GM12878 (cell line): ENCODE results near the gene MDC1. TPM values are rescaled to one million over a fixed set of nuclear protein-coding genes. Genes with fewer than 3 reads are reported as not detected.

ENCODE experiments used
- ATAC-seq: fragments of 200-7000 bp; cut with Tn5 transposase; 3 replicates; pipeline ENCODE4 v1.9.1; 2020; ENCODE audit warnings: mild to moderate bottlenecking, moderate library complexity
- BruUV-seq: library from RNA; stranded (reverse); fragments of 400-500 nt; replicated peaks from 2 replicates; lab custom pipeline; 2021; lab: Mats Ljungman, UMichigan
- CTCF ChIA-PET: fragments of 300-600 bp; sonication (Branson Sonifier 250); formaldehyde crosslinking; extraction: SDS; loops from one replicate; lab custom pipeline; 2021; ENCODE audit warnings: inconsistent platforms; lab: Yijun Ruan, JAX
- POLR2A ChIA-PET: fragments of 350-600 bp; formaldehyde crosslinking; extraction: SDS; loops from one replicate; lab custom pipeline; 2021; ENCODE audit warnings: inconsistent platforms; lab: Charles Lee
- RAD21 ChIA-PET: fragments of 300-600 bp; sonication (Branson Sonifier 250); formaldehyde crosslinking; loops from one replicate; lab custom pipeline; 2023; ENCODE audit warnings: antibody characterized with exemption; ENCODE audit not compliant: unreplicated experiment; lab: Charles Lee
- SMC1A ChIA-PET: fragments of 300-600 bp; sonication (Branson Sonifier 250); formaldehyde crosslinking; loops from one replicate; lab custom pipeline; 2023; ENCODE audit not compliant: unreplicated experiment, uncharacterized antibody; lab: Charles Lee
- DNase-seq: peaks from one replicate; pipeline ENCODE4 v3.0.0-alpha.2; 2011; ENCODE audit warnings: low read depth, low spot score
- FAIRE-seq: peaks from 3 replicates; lab custom pipeline; 2011; peaks lifted over from hg19 to GRCh38; lab: Jason Lieb, UNC
- H2AFZ ChIP-seq: 2 replicates; pipeline ENCODE4 v1.6.0; 2011; ENCODE audit warnings: low read depth, low read length, control low read depth; ENCODE audit not compliant: control insufficient read depth
- H3K27ac ChIP-seq: 2 replicates; pipeline ENCODE4 v1.5.1; 2011; ENCODE audit warnings: control low read depth; ENCODE audit not compliant: control insufficient read depth, insufficient read depth
- H3K27me3 ChIP-seq, 2 experiments: replicated peaks in 1 of 2; 2 replicates each; pipeline versions ENCODE4 v1.6.0 to v1.6.1; 2011; ENCODE audit warnings: low read length in 1 of 2; ENCODE audit not compliant: control insufficient read depth in 2 of 2, insufficient read depth in 2 of 2
- H3K36me3 ChIP-seq, 2 experiments: 2 replicates each; pipeline ENCODE4 v1.5.1; 2011; ENCODE audit warnings: low read length in 1 of 2; ENCODE audit not compliant: control insufficient read depth in 2 of 2, insufficient read depth in 2 of 2
- H3K4me1 ChIP-seq: 2 replicates; pipeline ENCODE4 v1.6.1; 2011; ENCODE audit warnings: mild to moderate bottlenecking, low read length, moderate library complexity, mixed read lengths; ENCODE audit not compliant: control insufficient read depth, insufficient read depth
- H3K4me2 ChIP-seq: 2 replicates; pipeline ENCODE4 v1.6.0; 2011; ENCODE audit warnings: control low read depth; ENCODE audit not compliant: control insufficient read depth, insufficient read depth
- H3K4me3 ChIP-seq: fragments of 200-600 bp; sonication (generic); 2 replicates; pipeline ENCODE4 v1.5.1; 2016
- H3K79me2 ChIP-seq: 2 replicates; pipeline ENCODE4 v1.6.0; 2011; ENCODE audit warnings: low read length; ENCODE audit not compliant: control insufficient read depth, insufficient read depth
- H3K9ac ChIP-seq: 2 replicates; pipeline ENCODE4 v1.8.0; 2011; ENCODE audit warnings: low read length, control low read depth, mixed read lengths; ENCODE audit not compliant: control insufficient read depth, insufficient read depth
- H3K9me3 ChIP-seq: replicated peaks from 3 replicates; pipeline ENCODE4 v1.5.1; 2011; ENCODE audit warnings: mild to moderate bottlenecking, low read length; ENCODE audit not compliant: control insufficient read depth, insufficient read depth
- H4K20me1 ChIP-seq: 2 replicates; pipeline ENCODE4 v1.6.0; 2011; ENCODE audit not compliant: control insufficient read depth, insufficient read depth
- BCL11A ChIP-seq: IDR thresholded peaks from 2 replicates; pipeline ENCODE4 v1.6.1; 2011; ENCODE audit warnings: low read depth, low read length
- NFIC ChIP-seq: IDR thresholded peaks from 2 replicates; pipeline ENCODE4 v1.6.1; 2012; ENCODE audit warnings: low read depth, mild to moderate bottlenecking, inconsistent platforms, low read length, moderate library complexity
- POLR2AphosphoS5 ChIP-seq: IDR thresholded peaks from 2 replicates; pipeline ENCODE4 v1.6.1; 2011; ENCODE audit warnings: mild to moderate bottlenecking, low read length, inconsistent platforms
- SIX5 ChIP-seq: IDR thresholded peaks from 2 replicates; pipeline ENCODE4 v1.6.1; 2011; ENCODE audit warnings: mild to moderate bottlenecking, low read depth, low read length, moderate library complexity; ENCODE audit not compliant: severe bottlenecking
- SMC3 ChIP-seq: IDR thresholded peaks from 2 replicates; pipeline ENCODE4 v1.6.1; 2011; ENCODE audit warnings: low read length, improper control_type of control experiment, borderline replicate concordance
- TBL1XR1 ChIP-seq: IDR thresholded peaks from 2 replicates; pipeline ENCODE4 v1.6.1; 2012; ENCODE audit warnings: low read depth, low read length, improper control_type of control experiment
- TCF12 ChIP-seq: IDR thresholded peaks from 2 replicates; pipeline ENCODE4 v1.6.1; 2011; ENCODE audit warnings: low read depth, mild to moderate bottlenecking, low read length
- WGBS: methylation state at CpG from one replicate; pipeline ENCODE4 v1.1.6; 2016; ENCODE audit warnings: low lambda C conversion rate; ENCODE audit not compliant: insufficient replicate concordance, insufficient coverage; ENCODE audit errors: missing lambda C conversion rate; 5-methylcytosine and 5-hydroxymethylcytosine counted together
- in situ Hi-C: fragments of 300-500 bp; cut with MboI; formaldehyde crosslinking; loops from 9 replicates; pipeline ENCODE4 v1.14.3; 2018; ENCODE audit warnings: mixed read lengths
- intact Hi-C: fragments of 100-400 bp; cut with micrococcal nuclease; formaldehyde crosslinking; loops from one replicate; pipeline ENCODE4 v1.14.2; 2022; ENCODE audit not compliant: unreplicated experiment
- polyA plus RNA-seq, 11 experiments: library from polyadenylated mRNA; depleted of rRNA in 4 of 11; unstranded in 6 of 11; stranded (reverse) in 5 of 11; fragments of >200 nt; fragmentation: Nextera tagmentation in 4 of 11; fragmentation: Illumina TruSeq in 1 of 11; extraction: Ambion mirVana in 4 of 11; extraction: Trizol in 1 of 11; gene quantifications; 1 replicate in 1 of 11; 2 replicates in 10 of 11; pipeline versions ENCODE4 v1.2.1 to v1.2.3, GENCODE V29; 2011 to 2016; ENCODE audit warnings: inconsistent platforms in 2 of 11, missing spikeins in 2 of 11, low read depth in 1 of 11
- total RNA-seq, 4 experiments: library from RNA; depleted of rRNA in 3 of 4; stranded (reverse); fragments of >200 nt in 3 of 4; fragmentation: Illumina TruSeq in 1 of 4; extraction: Trizol in 1 of 4; gene quantifications; 2 replicates each; pipeline versions ENCODE4 v1.2.1 to v1.2.3, GENCODE V29; 2013 to 2021
- TF ChIP-seq, protein P1 (sequence below): fragments of 450-650 bp; IDR thresholded peaks from 2 replicates; pipeline ENCODE4 v1.6.1; 2016; ENCODE audit warnings: mild to moderate bottlenecking, moderate library complexity, borderline replicate concordance

MDC1 gene
- total and polyA plus RNA-seq, 10 of the 15 experiments (the other 5 are each of a cell fraction or from before 2014, with no cell fraction given) = 5.1 to 62.5 (median 22.4) TPM

DNA sequence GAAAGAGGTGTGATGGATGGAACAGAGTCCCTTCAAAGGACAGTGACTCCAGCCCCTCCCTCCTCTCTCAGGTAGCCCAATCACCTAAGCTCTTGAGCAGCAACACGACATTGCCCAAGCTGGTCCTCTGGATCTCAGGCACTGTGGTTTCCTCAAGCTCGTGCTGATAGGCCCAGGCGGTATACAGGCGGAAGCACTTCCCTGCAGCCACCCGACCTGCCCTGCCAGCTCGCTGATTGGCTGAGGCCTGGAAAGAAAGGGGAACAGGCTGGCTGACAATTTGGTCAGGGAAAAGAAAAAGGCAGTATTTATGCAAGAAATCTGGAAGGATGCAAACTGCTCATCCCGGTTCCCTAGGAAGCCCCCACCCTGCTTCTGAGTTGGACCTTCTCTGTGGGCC is 60.6 kb downstream of the MDC1 start (continued):
- no peak for TF ChIP-seq SIX5
- TF ChIP-seq SMC3 = no peak
- TF ChIP-seq POLR2AphosphoS5 = no peak
- TF ChIP-seq TCF12 = no peak
- no peak for TF ChIP-seq TBL1XR1

DNA sequence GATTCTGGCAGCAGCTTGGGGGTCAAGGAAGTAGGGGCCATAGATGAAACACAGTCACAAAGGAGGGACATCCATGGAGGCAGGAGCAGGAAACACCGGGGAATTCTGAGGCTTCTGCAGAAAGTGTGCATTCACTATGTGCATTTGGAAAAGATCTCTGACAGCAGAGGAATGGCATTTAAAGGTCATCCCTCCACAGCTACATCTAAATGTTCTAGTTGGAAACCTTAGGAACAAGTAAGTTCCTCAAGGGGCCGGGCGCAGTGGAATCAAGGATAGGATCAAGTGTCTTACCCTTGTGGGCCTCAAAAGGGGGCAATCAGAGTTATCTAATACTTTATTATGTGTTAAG is 61.4 kb downstream of the MDC1 start:
- Histone ChIP-seq H3K9ac (no peak overlapping the region), H3K79me2 (no peaks in the 10 kb centered on the region), H3K27me3 (no peaks in the 10 kb centered on the region), H3K36me3 (peaks cover 29 to 34% of the 10 kb centered on the region in 2 experiments), H3K27ac (no peak overlapping the region), H3K4me2 (no peak overlapping the region), H3K4me3 (no peak overlapping the region), H3K4me1 (no peaks in the 10 kb centered on the region), H3K9me3 (no peaks in the 10 kb centered on the region), H2AFZ (no peak overlapping the region), H4K20me1 (no peaks in the 10 kb centered on the region)
- WGBS = 96% methylated on average over 3 of the region's 3 CpGs
- FAIRE-seq (no peak), ATAC-seq (no peak), DNase-seq (no peak)
- ChIA-PET SMC1A (no interaction called here), CTCF (no interaction called here), POLR2A (no interaction called here), RAD21 (no interaction called here)
- no TSS peak for BruUV-seq
- intact Hi-C loops = no loop called here
- in situ Hi-C loops = no loop called here
- TF ChIP-seq BCL11A = no peak
- TF ChIP-seq, protein P1, sequence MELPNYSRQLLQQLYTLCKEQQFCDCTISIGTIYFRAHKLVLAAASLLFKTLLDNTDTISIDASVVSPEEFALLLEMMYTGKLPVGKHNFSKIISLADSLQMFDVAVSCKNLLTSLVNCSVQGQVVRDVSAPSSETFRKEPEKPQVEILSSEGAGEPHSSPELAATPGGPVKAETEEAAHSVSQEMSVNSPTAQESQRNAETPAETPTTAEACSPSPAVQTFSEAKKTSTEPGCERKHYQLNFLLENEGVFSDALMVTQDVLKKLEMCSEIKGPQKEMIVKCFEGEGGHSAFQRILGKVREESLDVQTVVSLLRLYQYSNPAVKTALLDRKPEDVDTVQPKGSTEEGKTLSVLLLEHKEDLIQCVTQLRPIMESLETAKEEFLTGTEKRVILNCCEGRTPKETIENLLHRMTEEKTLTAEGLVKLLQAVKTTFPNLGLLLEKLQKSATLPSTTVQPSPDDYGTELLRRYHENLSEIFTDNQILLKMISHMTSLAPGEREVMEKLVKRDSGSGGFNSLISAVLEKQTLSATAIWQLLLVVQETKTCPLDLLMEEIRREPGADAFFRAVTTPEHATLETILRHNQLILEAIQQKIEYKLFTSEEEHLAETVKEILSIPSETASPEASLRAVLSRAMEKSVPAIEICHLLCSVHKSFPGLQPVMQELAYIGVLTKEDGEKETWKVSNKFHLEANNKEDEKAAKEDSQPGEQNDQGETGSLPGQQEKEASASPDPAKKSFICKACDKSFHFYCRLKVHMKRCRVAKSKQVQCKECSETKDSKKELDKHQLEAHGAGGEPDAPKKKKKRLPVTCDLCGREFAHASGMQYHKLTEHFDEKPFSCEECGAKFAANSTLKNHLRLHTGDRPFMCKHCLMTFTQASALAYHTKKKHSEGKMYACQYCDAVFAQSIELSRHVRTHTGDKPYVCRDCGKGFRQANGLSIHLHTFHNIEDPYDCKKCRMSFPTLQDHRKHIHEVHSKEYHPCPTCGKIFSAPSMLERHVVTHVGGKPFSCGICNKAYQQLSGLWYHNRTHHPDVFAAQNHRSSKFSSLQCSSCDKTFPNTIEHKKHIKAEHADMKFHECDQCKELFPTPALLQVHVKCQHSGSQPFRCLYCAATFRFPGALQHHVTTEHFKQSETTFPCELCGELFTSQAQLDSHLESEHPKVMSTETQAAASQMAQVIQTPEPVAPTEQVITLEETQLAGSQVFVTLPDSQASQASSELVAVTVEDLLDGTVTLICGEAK = no peak
- no peak for TF ChIP-seq NFIC
